IPS DF 19.7 (cell line): ENCODE measurements around the gene ASTN2.

Source experiments
- DNase-seq: peaks from one replicate; pipeline ENCODE4 v3.0.0-alpha.2; 2013; ENCODE audit warnings: low read depth, low spot score

The ASTN2 gene

DNA sequence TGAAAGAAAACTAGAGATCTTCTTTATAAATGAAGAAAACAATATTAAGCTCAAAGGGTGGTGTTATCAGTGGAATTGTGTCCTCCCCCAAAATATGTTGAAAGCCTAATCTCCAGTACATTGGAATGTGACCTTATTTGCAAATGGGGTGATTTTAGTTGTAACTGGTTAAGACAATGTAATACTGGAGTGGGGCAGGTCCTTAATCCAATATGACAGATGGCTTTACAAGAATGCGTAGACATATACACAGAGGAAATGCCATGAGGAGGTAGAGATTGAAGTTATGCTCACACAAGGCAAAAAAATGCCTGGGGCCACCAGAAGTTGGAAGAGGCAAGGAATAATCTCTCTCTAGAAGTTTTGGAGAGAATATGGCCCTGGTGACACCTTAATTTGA, 741.5 kb downstream of the ASTN2 start:
- DNase-seq = no peak

DNA sequence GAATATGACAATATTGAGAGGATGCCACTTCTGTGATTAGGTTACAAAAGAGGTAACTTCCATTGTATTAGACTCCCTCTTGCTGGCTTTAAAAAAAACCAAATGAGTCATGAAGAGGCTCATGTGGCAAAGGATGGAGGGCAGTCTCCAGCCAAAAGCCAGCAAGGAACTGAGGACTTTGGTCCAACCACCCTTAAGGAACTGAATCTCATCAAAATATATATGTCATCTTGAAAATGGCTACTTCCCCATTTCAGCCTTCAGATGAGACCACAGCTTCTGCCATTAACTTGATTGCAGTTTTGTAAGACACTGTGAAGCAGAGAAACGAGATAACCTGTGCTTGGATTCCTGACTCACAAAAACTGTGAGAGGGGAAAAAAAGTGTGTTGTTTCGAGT, 743.3 kb downstream of the ASTN2 start:
- DNase-seq = no peak

DNA sequence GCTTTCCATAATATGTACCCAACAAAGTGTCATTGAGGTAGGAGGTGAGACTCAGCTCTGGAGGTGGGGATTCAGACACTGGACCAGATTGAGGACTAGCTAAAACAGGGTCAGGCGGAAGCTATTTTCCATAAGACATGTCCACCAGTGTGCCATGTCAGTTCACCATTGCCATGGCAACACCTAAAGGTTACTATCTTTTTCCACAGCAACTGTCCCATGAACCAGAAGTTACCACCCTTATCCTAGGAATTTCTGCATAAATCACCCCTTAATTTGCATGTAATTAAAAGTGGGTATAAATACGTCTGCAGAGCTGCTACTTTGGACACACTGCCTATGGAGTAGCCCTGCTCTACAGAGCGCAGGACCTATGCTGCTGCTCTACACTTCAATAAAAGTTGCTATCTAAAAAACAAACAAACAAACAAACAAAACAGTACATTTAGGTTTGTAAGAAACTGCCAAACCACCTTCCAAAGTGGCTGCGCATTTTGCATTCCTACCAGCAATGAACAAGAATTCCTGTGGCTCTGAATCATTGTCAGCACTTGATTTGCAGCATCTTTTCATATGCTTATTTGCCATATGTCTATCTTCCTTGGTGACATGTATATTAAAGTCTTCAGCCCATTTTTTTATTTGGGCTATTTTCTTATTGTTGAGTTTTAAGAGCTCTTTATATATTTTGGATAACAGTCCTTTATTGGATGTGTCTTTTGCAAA, 745.7 kb downstream of the ASTN2 start:
- no peak for DNase-seq

GRCh38 chr9:116663581-116663980, 751.3 kb downstream of the ASTN2 start:
- no peak for DNase-seq

DNA sequence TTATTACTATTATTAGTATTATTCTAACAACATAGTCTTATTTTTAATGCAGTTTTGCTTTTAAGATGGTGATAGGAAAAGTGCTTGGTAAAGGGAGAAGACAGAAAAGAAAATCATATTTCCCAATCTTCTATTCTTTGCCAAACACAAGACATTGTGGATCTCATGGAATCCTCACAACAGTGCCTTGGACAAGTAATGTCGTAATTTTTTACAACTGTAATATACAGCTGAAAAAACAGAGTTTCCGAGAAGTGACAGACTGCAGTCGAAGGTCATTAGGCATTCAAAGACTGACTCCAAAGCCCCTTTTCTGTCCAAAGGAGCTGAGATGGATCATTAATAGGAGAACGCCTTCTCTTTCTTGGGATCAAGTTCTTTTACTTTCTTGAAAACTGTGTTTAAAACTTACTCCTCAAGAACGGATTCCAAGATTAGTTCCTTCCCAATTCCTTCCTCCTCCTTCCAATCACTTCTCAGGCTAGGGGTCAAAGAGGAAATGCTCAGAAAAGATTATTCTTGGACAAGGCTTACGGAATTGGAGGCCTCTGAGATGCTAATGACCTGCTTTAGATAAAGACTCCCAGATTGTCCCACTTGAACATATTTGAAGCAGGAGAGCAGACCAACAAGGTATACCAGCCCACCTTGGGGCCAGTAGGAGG, 752.1 kb downstream of the ASTN2 start:
- DNase-seq = no peak

- DNase-seq = no peak
Measured at GRCh38 chr9:116661037-116661954, 753.6 kb downstream of the ASTN2 start.

GRCh38 chr9:116658265-116658664, 756.6 kb downstream of the ASTN2 start:
- DNase-seq = no peak

- no peak for DNase-seq
Measured at GRCh38 chr9:116656977-116657376, 757.9 kb downstream of the ASTN2 start.

GRCh38 chr9:116656501-116656971, 758.3 kb downstream of the ASTN2 start:
- no peak for DNase-seq

- no peak for DNase-seq
Measured at GRCh38 chr9:116654059-116654355, 760.9 kb downstream of the ASTN2 start.

DNA sequence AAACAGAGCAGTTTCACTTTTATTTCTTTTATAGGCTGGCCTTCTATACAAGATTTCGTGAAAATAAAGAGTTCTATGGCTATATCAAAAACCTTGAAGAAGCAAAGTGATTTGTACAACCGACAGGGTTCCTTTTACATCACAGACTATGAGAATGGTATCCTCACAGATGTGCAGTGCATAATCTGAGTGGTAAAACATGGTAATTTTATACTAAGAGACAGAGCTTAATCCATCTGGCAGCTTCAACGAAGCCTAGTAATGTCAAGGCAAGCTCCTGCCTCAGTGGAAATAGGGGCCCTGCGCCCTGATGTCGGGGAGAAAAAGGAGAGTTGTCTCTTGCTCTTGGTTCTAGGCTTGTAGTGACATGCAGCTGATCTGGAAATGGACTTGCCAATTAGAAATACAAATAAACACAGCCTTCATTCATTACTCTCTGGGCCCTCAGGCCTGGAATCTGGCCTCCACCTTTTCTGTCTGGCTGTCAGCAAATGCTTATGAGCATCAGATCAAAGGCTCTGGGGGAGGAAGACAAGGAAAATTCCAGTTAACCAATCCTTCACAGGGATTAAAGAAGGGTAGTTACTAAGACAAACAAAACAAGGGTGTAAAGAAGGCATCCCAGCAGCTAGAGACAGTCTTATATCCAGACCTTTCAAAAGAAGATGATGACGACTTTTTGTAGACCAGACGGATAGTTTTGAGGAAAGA, 761.4 kb downstream of the ASTN2 start:
- DNase-seq = no peak

DNA sequence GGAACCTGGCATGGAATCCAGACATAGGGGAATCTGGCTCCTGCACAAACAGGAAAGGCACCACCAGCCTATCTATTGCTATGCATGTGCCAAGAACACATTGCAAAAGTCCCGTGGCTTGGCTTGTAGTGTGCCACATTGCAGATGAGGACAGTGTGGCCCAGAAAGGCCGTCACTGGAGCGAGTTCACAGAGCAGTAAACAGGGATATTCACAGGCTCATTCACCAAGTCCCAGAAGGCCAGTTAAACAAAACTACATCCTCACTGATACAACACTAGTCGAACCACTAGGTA, 767.4 kb downstream of the ASTN2 start:
- no peak for DNase-seq

DNA sequence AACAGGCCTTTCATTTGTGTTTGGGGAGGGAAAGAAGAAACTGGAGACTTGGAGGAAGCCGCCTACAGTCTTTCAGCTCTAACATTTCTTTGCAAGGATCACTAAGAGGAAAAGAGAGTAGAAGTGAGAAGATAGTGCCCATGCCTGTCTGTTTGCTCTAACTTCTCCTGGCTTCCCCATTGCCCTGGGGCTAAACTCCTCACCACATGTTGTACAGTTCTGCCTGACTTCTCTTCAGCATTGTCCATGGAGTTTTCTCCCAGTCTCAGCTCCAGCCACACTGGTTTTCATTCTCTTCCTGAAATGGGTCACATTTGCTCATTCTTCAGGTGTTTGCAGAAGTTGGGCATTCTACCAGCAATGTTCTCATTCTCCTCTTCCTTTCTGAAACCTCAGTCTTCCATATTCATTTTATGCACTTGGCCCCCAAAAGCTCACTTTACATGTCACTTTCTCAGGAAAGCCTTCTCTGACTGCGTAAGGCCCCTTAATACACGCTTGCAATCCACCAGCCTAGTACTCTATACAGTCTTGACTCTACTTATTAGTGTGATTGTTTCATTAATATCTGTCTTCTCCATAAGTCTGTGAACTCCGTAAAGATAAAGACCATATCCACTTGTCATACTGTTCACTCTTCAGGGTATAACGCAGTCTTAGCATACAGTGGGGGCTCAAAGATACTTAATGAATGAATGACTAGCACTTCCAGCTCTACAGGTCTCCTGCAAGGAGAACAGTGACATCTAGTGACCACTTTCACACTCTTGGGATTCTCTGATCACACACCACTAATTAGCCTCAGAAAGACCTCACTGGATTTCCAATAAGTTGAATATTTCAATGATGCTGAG, 768.0 kb downstream of the ASTN2 start:
- no peak for DNase-seq

- DNase-seq = no peak
Measured at GRCh38 chr9:116644091-116644688, 770.7 kb downstream of the ASTN2 start.

GRCh38 chr9:116643691-116644090, 771.2 kb downstream of the ASTN2 start:
- DNase-seq = no peak

DNA sequence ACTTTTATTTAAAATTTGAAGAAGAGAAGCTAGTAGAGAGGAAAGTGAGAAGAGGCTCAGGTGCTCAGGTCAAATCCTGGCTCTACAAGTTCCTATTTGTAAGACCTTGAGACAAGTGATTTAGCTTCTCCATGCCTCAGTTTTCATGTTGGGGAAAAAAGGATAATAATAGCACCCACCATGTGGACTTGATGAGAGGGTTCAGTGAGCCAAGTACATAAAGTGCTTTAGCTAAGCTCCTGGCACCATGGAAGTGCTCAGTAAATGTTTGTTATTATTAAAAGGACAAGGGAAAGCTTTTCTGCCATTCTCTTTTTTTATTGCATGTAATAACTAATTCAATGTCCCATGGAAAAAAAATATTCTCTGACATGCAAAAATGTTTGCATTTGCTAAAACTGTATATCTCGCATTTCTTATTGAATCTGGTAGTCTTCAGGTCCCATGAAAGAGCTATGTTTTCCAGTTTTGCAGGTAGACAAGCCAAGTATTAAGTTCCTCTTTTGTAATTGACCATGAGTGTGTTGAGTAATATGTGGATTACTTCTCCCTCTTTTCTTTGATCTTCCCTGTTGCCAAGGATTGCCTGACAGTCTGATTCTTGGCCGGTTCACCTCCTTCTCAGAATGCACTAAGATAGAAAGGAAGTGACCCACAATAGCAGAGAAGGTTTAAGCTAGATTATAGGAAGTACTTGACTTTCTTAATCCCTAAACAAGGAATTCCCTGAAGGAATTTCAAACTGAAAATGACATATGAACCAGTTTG, 773.4 kb downstream of the ASTN2 start:
- DNase-seq = no peak

DNA sequence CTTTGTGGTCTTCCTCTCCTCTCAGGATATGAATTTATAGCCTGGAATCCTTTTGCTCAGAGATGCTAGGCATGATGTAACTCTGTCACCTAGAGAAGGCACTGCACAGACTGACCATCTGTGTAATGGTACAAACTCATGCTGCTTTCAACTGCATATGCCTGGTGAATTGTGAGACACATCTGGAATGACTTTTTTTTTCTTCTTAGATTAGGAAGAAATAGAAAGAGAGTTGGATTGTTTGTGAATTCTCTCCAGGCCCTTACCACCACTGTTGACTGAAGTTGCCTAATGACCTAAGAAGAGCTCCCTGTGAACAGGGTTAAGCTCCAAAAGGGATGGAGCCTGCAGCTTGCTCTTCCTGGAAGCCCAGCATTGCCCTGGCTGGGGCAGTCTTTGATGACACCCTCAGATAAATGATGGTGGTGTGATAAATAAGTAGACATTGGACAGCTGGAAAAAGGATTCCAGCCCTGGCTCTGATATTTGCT, 775.6 kb downstream of the ASTN2 start:
- DNase-seq = no peak

DNA sequence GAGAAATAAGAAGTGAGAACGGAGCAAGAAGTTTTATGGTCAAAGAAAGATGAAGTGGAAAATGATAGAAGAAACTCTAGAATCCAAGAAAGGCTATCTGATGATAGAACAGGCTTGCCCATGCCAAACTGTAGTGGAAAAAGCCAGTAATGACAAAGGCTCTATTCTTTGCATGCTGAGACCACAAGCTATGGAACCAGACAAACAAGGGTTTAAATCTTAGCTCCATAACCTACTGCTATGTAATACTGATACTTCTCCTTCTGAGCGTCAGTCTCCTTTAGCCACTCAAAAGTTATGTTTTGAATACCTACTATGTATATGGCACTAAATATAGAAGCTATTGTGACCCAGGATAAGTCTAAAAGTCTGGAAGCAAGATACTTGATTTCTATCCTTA, 778.9 kb downstream of the ASTN2 start:
- no peak for DNase-seq

GRCh38 chr9:116632990-116633838, 781.6 kb downstream of the ASTN2 start:
- DNase-seq = no peak
